K562 (cell line): Measurements from ENCODE around the gene LYPLA2. TPM values are rescaled to one million over a fixed set of nuclear protein-coding genes. Genes with fewer than 3 reads are reported as not detected.

Experiments used
- ATAC-seq: fragments of 200-7000 bp; cut with Tn5 transposase; 3 replicates; pipeline ENCODE4 v1.9.1; 2020; ENCODE audit warnings: moderate library complexity
- BruUV-seq: library from RNA; stranded (reverse); fragments of 400-500 nt; replicated peaks from 2 replicates; lab custom pipeline; 2021; lab: Mats Ljungman, UMichigan
- CTCF ChIA-PET: fragments of 300-600 bp; formaldehyde crosslinking; extraction: SDS; loops from one replicate; lab custom pipeline; 2021; ENCODE audit warnings: low intra/inter-chr PET ratio; lab: Yijun Ruan, JAX
- POLR2A ChIA-PET: fragments of 300-600, 350-650 bp; sonication (Branson Sonifier 250); formaldehyde crosslinking; extraction: SDS; loops from one replicate; lab custom pipeline; 2021; ENCODE audit warnings: antibody characterized with exemption, inconsistent platforms; lab: Yijun Ruan, JAX
- DNase-seq, 4 experiments: peaks; one replicate each; pipeline versions ENCODE4 v3.0.0 to v3.0.0-alpha.2; 2011 to 2018; ENCODE audit warnings: low spot score in 3 of 4, mixed read lengths in 3 of 4; ENCODE audit errors: extremely low read depth in 1 of 4
- FAIRE-seq: peaks from 2 replicates; lab custom pipeline; 2011; peaks lifted over from hg19 to GRCh38; lab: Jason Lieb, UNC
- H2AFZ ChIP-seq: 2 replicates; pipeline ENCODE4 v1.6.0; 2011; ENCODE audit warnings: low read depth, low read length, control low read depth, inconsistent platforms
- H3K27ac ChIP-seq: fragments of 200-600 bp; 3 replicates; pipeline ENCODE4 v1.8.0; 2011; ENCODE audit warnings: low read depth, mild to moderate bottlenecking, control low read depth, inconsistent platforms, low read length, moderate library complexity, mixed read lengths; ENCODE audit errors: extremely low read depth
- H3K27me3 ChIP-seq, 2 experiments: fragments of 300-600 bp in 1 of 2; 2 replicates in 1 of 2; 3 replicates in 1 of 2; pipeline versions ENCODE4 v1.6.0 to v1.8.0; 2011; ENCODE audit warnings: inconsistent platforms in 2 of 2, low read length in 2 of 2, mild to moderate bottlenecking in 1 of 2, mixed read lengths in 1 of 2, moderate library complexity in 1 of 2; ENCODE audit not compliant: control insufficient read depth in 2 of 2, insufficient read depth in 2 of 2
- H3K36me3 ChIP-seq: fragments of 300-600 bp; 3 replicates; pipeline ENCODE4 v1.8.0; 2011; ENCODE audit warnings: mild to moderate bottlenecking, low read length, inconsistent platforms; ENCODE audit not compliant: control insufficient read depth, insufficient read depth
- H3K4me1 ChIP-seq, 2 experiments: fragments of 200-600 bp in 1 of 2; replicated peaks in 1 of 2; 2 replicates in 1 of 2; 3 replicates in 1 of 2; pipeline versions ENCODE4 v1.5.1 to v1.8.0; 2011; ENCODE audit warnings: inconsistent platforms in 2 of 2, low read length in 2 of 2, mild to moderate bottlenecking in 1 of 2, mixed read lengths in 1 of 2, moderate library complexity in 1 of 2; ENCODE audit not compliant: control insufficient read depth in 2 of 2, insufficient read depth in 2 of 2
- H3K4me2 ChIP-seq: 2 replicates; pipeline ENCODE4 v1.6.1; 2011; ENCODE audit warnings: low read length, control low read depth, inconsistent platforms, mixed read lengths; ENCODE audit not compliant: insufficient read depth
- H3K4me3 ChIP-seq: fragments of 200-600 bp; sonication (generic), shearing (Covaris generic); 2 replicates; pipeline ENCODE4 v1.5.1; 2016; ENCODE audit warnings: control low read depth, inconsistent platforms
- H3K79me2 ChIP-seq: fragments of 200-600 bp; 3 replicates; pipeline ENCODE4 v1.8.0; 2011; ENCODE audit warnings: low read length, inconsistent platforms; ENCODE audit not compliant: control insufficient read depth, insufficient read depth
- H3K9ac ChIP-seq, 2 experiments: 2 replicates each; pipeline versions ENCODE4 v1.6.0 to v1.6.1; 2011; ENCODE audit warnings: low read depth in 2 of 2, low read length in 2 of 2, control low read depth in 1 of 2, inconsistent platforms in 1 of 2, mild to moderate bottlenecking in 1 of 2, mixed read lengths in 1 of 2; ENCODE audit not compliant: insufficient read depth in 1 of 2
- H3K9me1 ChIP-seq: one replicate; pipeline ENCODE4 v1.6.0; 2011; ENCODE audit warnings: inconsistent platforms, mild to moderate bottlenecking, low read length, moderate library complexity; ENCODE audit not compliant: control insufficient read depth, insufficient read depth
- H3K9me3 ChIP-seq: replicated peaks from 2 replicates; pipeline ENCODE4 v1.5.1; 2011; ENCODE audit warnings: low read depth, low read length, inconsistent platforms; ENCODE audit not compliant: control insufficient read depth, insufficient read depth
- H4K20me1 ChIP-seq: replicated peaks from 2 replicates; pipeline ENCODE4 v1.6.1; 2011; ENCODE audit warnings: low read length, inconsistent platforms, mixed read lengths; ENCODE audit not compliant: control insufficient read depth, insufficient read depth
- CLOCK ChIP-seq: fragments of 250-450 bp; sonication (Bioruptor Pico); IDR thresholded peaks from 2 replicates; pipeline ENCODE4 v1.4.0; 2020; ENCODE audit warnings: mild to moderate bottlenecking, moderate library complexity, borderline replicate concordance
- CREB5 ChIP-seq: fragments of 250-450 bp; sonication (Bioruptor Pico); IDR thresholded peaks from 2 replicates; pipeline ENCODE4 v1.5.0; 2020; ENCODE audit warnings: mild to moderate bottlenecking
- FOXA3 ChIP-seq, 2 experiments: fragments of 450-650 bp in 1 of 2; sonication (generic) in 1 of 2; formaldehyde crosslinking; IDR thresholded peaks in 1 of 2; conservative IDR thresholded peaks in 1 of 2; 2 replicates each; pipeline versions ENCODE4 v1.4.0 to v1.8.0; 2020 to 2022; ENCODE audit warnings: mild to moderate bottlenecking in 2 of 2, missing genetic modification reagents in 1 of 2
- HMGXB4 ChIP-seq: sonication (generic); formaldehyde crosslinking; IDR thresholded peaks from 2 replicates; pipeline ENCODE4 v1.8.1; 2023; ENCODE audit warnings: mild to moderate bottlenecking, missing genetic modification reagents
- KHSRP ChIP-seq: fragments of 450-650 bp; IDR thresholded peaks from 2 replicates; pipeline ENCODE4 v1.6.1; 2017
- MTA2 ChIP-seq: fragments of 450-650 bp; IDR thresholded peaks from 2 replicates; pipeline ENCODE4 v1.6.1; 2016; ENCODE audit warnings: low read depth
- POLR2AphosphoS2 ChIP-seq: IDR thresholded peaks from 2 replicates; pipeline ENCODE4 v1.6.1; 2012; ENCODE audit warnings: low read length, improper control_type of control experiment
- POLR2G ChIP-seq: fragments of 200-400 bp; formaldehyde crosslinking; IDR thresholded peaks from 2 replicates; pipeline ENCODE4 v1.6.1; 2017; ENCODE audit warnings: low read depth, mild to moderate bottlenecking, antibody characterized with exemption, low read length, moderate library complexity
- ZNF212 ChIP-seq: fragments of 450-650 bp; formaldehyde crosslinking; IDR thresholded peaks from 2 replicates; pipeline ENCODE4 v1.4.0; 2020; ENCODE audit warnings: mild to moderate bottlenecking
- ZNF518B ChIP-seq: fragments of 250-450 bp; sonication (Bioruptor Pico); IDR thresholded peaks from 2 replicates; pipeline ENCODE4 v1.5.0; 2021; ENCODE audit warnings: mild to moderate bottlenecking, moderate library complexity
- ZNF644 ChIP-seq: fragments of 200-800 bp; sonication (Bioruptor generic); IDR thresholded peaks from 2 replicates; pipeline ENCODE4 v1.6.1; 2016; ENCODE audit warnings: low read depth, missing genetic modification characterization, missing compliant biosample characterization
- WGBS: fragments of 100-300 bp; shearing (Covaris generic); methylation state at CpG from one replicate; pipeline ENCODE4 v1.1.6; 2016; ENCODE audit warnings: low coverage, mixed read lengths; ENCODE audit not compliant: insufficient coverage; ENCODE audit errors: missing lambda C conversion rate; 5-methylcytosine and 5-hydroxymethylcytosine counted together
- in situ Hi-C: fragments of 300-500 bp; cut with MboI; formaldehyde crosslinking; loops from 4 replicates; pipeline ENCODE4 v1.15.0; 2018; ENCODE audit warnings: inconsistent platforms, mixed read lengths
- intact Hi-C: fragments of 100-400 bp; cut with micrococcal nuclease; formaldehyde crosslinking; loops from 2 replicates; pipeline ENCODE4 v1.14.2; 2022
- polyA plus RNA-seq, 8 experiments: library from polyadenylated mRNA; depleted of rRNA in 4 of 8; stranded (reverse) in 5 of 8; unstranded in 3 of 8; fragments of >200 nt; fragmentation: Nextera tagmentation in 2 of 8; fragmentation: Illumina TruSeq in 1 of 8; extraction: Ambion mirVana in 2 of 8; extraction: Trizol in 1 of 8; gene quantifications; 2 replicates each; pipeline versions ENCODE4 v1.2.1 to v1.2.3, GENCODE V29; 2011 to 2014; ENCODE audit warnings: inconsistent platforms in 1 of 8, missing spikeins in 1 of 8
- total RNA-seq, 7 experiments: library from RNA; depleted of rRNA in 6 of 7; stranded (reverse); fragments of >200 nt in 6 of 7; fragmentation: Illumina TruSeq in 2 of 7; extraction: Trizol in 2 of 7; gene quantifications; 2 replicates each; pipeline versions ENCODE4 v1.2.1 to v1.2.3, GENCODE V29; 2011 to 2021; ENCODE audit warnings: low replicate concordance in 1 of 7

Gene LYPLA2
- total and polyA plus RNA-seq, 9 of the 15 experiments (the other 6 are each of a cell fraction or from before 2014, with no cell fraction given), result 3.9 to 128 (median 60.1) TPM

- no peak overlapping the region for H3K4me2 ChIP-seq
- no peak overlapping the region for H3K27ac ChIP-seq
- intact Hi-C loops (no loop called here), in situ Hi-C loops (no loop called here)
- H4K20me1 ChIP-seq, result peaks cover 3% of the 10 kb centered on the region; the same call in 1 of the 2 replicates
- peaks cover 34 to 60% of the 10 kb centered on the region in 2 experiments for H3K4me1 ChIP-seq
- H3K9me1 ChIP-seq, result peaks cover 5% of the 10 kb centered on the region
- H3K36me3 ChIP-seq, result peaks cover 61% of the 10 kb centered on the region
- ChIA-PET POLR2A (interaction anchor here (0.6 to 10.2 kb wide), 8 partner anchors 7 to 255 kb away, joined by 3 to 197 read pairs (median 4); partner anchors contain the start of genes GALE and PITHD1), CTCF (no interaction called here)
- H3K9me3 ChIP-seq, result no peaks in the 10 kb centered on the region
- 84% methylated on average over 15 of the region's 21 CpGs for WGBS
- H3K27me3 ChIP-seq, result no peaks in the 10 kb centered on the region
- no peak overlapping the region for H2AFZ ChIP-seq
- H3K4me3 ChIP-seq, result no peak overlapping the region
- FAIRE-seq, result no peak
- ATAC-seq, result no peak
- peaks cover 34% of the 10 kb centered on the region for H3K79me2 ChIP-seq
- H3K9ac ChIP-seq, result peak overlapping the region in 1 of 2 experiments; percentile 92; a peak in 2 of 4 replicates
- DNase-seq, result no peak
- BruUV-seq, result no TSS peak
- TF ChIP-seq FOXA3 (CRISPR knock-in tag; conservative IDR thresholded peaks at IDR 0.05 in 1 of 2, IDR thresholded peaks at IDR 0.05 in 1 of 2) (no peak), ZNF518B (CRISPR knock-in tag) (no peak), ZNF212 (CRISPR knock-in tag) (no peak), KHSRP (no peak), MTA2 (no peak), POLR2AphosphoS2 (peak; percentile 17; the same call in 1 of the 2 replicates), CREB5 (CRISPR knock-in tag) (no peak), CLOCK (CRISPR knock-in tag) (no peak), ZNF644 (tag) (no peak), POLR2G (peak; percentile 66), HMGXB4 (CRISPR knock-in tag) (no peak)
Measured at GRCh38 chr1:23793861-23794731, 3.2 kb downstream of the LYPLA2 start.
